ENCODE data around the gene SECISBP2. TPM values are rescaled to one million over a fixed set of nuclear protein-coding genes. Genes with fewer than 3 reads are reported as not detected.

SECISBP2 gene
- total and polyA plus RNA-seq, 2 donors from 2014 or later: 27.0 to 59.8 TPM

DNA sequence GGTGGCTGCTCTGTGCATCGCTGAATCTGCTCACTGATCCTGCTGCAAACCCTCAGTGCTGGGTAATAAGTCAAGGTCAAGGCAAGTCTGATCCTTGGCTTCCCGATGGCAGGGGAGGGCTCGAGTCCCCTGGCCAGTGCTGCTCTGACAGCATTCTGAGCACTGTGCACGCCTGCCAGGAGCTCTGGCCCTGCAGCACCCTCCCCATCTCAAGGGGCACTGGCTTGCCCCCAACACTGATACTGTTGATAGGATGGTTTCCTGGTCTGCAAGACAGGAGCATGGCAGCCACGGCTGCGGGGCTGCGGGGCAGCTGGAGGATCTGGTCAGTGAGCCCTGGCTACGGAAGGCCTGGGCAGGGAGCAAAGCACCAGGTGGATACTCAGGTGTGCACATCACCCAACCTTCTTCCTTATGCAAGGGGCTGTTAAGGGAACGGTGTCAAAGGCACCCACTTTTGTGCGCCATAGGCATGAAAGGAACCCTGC lies 71.8 kb downstream of the SECISBP2 start:
- DNase-seq (no peak), FAIRE-seq (no peak)
- TF ChIP-seq, protein P1, sequence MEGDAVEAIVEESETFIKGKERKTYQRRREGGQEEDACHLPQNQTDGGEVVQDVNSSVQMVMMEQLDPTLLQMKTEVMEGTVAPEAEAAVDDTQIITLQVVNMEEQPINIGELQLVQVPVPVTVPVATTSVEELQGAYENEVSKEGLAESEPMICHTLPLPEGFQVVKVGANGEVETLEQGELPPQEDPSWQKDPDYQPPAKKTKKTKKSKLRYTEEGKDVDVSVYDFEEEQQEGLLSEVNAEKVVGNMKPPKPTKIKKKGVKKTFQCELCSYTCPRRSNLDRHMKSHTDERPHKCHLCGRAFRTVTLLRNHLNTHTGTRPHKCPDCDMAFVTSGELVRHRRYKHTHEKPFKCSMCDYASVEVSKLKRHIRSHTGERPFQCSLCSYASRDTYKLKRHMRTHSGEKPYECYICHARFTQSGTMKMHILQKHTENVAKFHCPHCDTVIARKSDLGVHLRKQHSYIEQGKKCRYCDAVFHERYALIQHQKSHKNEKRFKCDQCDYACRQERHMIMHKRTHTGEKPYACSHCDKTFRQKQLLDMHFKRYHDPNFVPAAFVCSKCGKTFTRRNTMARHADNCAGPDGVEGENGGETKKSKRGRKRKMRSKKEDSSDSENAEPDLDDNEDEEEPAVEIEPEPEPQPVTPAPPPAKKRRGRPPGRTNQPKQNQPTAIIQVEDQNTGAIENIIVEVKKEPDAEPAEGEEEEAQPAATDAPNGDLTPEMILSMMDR (IDR thresholded peaks at IDR 0.05; ENCODE audit: borderline replicate concordance, extremely low read depth, insufficient read depth): no peak
- no peaks in the 10 kb centered on the region for H3K27me3 ChIP-seq (ENCODE audit: control insufficient read depth, insufficient read depth, low read length)
- H3K4me3 ChIP-seq (ENCODE audit: low read length in 3 of 3): peak overlapping the region in 1 of 3 donors; percentile 11
- intact Hi-C loops (cut with DNase I): no loop called here
- no peak overlapping the region for H3K9ac ChIP-seq (ENCODE audit: low read length in 3 of 3)
- H3K27ac ChIP-seq (ENCODE audit: low read depth in 2 of 2, low read length in 2 of 2): peak overlapping the region; percentile 25 to 54
- peaks cover 0 to 32% (median 29%) of the 10 kb centered on the region in 3 donors for H3K4me1 ChIP-seq (ENCODE audit: control insufficient read depth in 2 of 3, insufficient read depth in 2 of 3, low read depth in 1 of 3, low read length in 3 of 3)
- no peaks in the 10 kb centered on the region for H3K9me3 ChIP-seq (ENCODE audit: control insufficient read depth in 2 of 3, insufficient read depth in 1 of 3, low read length in 3 of 3)
- peaks cover 2 to 37% (median 20%) of the 10 kb centered on the region in 3 donors for H3K36me3 ChIP-seq (ENCODE audit: control insufficient read depth in 2 of 3, insufficient read depth in 3 of 3, low read length in 3 of 3)

- intact Hi-C loops (cut with DNase I): no loop called here
- Histone ChIP-seq H3K9me3 (ENCODE audit: control insufficient read depth in 2 of 3, insufficient read depth in 1 of 3, low read length in 3 of 3) (no peaks in the 10 kb centered on the region), H3K27me3 (ENCODE audit: control insufficient read depth, insufficient read depth, low read length) (no peaks in the 10 kb centered on the region), H3K9ac (ENCODE audit: low read length in 3 of 3) (no peak overlapping the region), H3K4me3 (ENCODE audit: low read length in 3 of 3) (peak overlapping the region in 1 of 3 donors; percentile 11), H3K36me3 (ENCODE audit: control insufficient read depth in 2 of 3, insufficient read depth in 3 of 3, low read length in 3 of 3) (peaks cover 2 to 33% (median 20%) of the 10 kb centered on the region in 3 donors), H3K27ac (ENCODE audit: low read depth in 2 of 2, low read length in 2 of 2) (peak overlapping the region; percentile 25 to 54), H3K4me1 (ENCODE audit: control insufficient read depth in 2 of 3, insufficient read depth in 2 of 3, low read depth in 1 of 3, low read length in 3 of 3) (peaks cover 0 to 32% (median 29%) of the 10 kb centered on the region in 3 donors)
- TF ChIP-seq, protein P1 (IDR thresholded peaks at IDR 0.05; ENCODE audit: borderline replicate concordance, extremely low read depth, insufficient read depth): no peak
- FAIRE-seq: no peak
- DNase-seq: no peak
These were observed 72.3 kb downstream of the SECISBP2 start for GRCh38 chr9:89390578-89391116.

- no peak for DNase-seq
- H3K27ac ChIP-seq (ENCODE audit: low read depth in 2 of 2, low read length in 2 of 2): peak overlapping the region; percentile 3 to 20
- no peak overlapping the region for H3K9ac ChIP-seq (ENCODE audit: low read length in 3 of 3)
- no peaks in the 10 kb centered on the region for H3K27me3 ChIP-seq (ENCODE audit: control insufficient read depth, insufficient read depth, low read length)
- H3K9me3 ChIP-seq (ENCODE audit: control insufficient read depth in 2 of 3, insufficient read depth in 1 of 3, low read length in 3 of 3): no peaks in the 10 kb centered on the region
- peaks cover 0 to 33% (median 32%) of the 10 kb centered on the region in 3 donors for H3K4me1 ChIP-seq (ENCODE audit: control insufficient read depth in 2 of 3, insufficient read depth in 2 of 3, low read depth in 1 of 3, low read length in 3 of 3)
- H3K4me3 ChIP-seq (ENCODE audit: low read length in 3 of 3): no peak overlapping the region
- intact Hi-C loops (cut with DNase I): no loop called here
- no peak for FAIRE-seq
- H3K36me3 ChIP-seq (ENCODE audit: control insufficient read depth in 2 of 3, insufficient read depth in 3 of 3, low read length in 3 of 3): peaks cover 2 to 38% (median 26%) of the 10 kb centered on the region in 3 donors
- TF ChIP-seq, protein P1 (IDR thresholded peaks at IDR 0.05; ENCODE audit: borderline replicate concordance, extremely low read depth, insufficient read depth): no peak
These were observed 73.3 kb downstream of the SECISBP2 start for GRCh38 chr9:89391585-89391984.
